Motor neuron (in vitro differentiated cells): ENCODE data around the gene ARHGAP10. TPM values are rescaled to one million over a fixed set of nuclear protein-coding genes. Genes with fewer than 3 reads are reported as not detected.
"Not testable (repeated sequence)": the region's sequence is repeated elsewhere in the genome, so short reads cannot be mapped to it uniquely, and the experiment has no call there.

Source experiments
- ATAC-seq, 8 experiments: fragments of 200-7000 bp; cut with Tn5 transposase; replicated peaks in 6 of 8; 2 replicates each; pipeline ENCODE4 v1.8.0; 2021; ENCODE audit warnings: mild to moderate bottlenecking in 8 of 8, moderate library complexity in 8 of 8
- H3K27ac ChIP-seq, 2 donors: fragments of 250-450 bp; sonication (Bioruptor Pico); 2 replicates each; pipeline ENCODE4 v1.9.0; 2021; ENCODE audit warnings: antibody characterized with exemption in 2 of 2, mild to moderate bottlenecking in 2 of 2, moderate library complexity in 1 of 2
- H3K4me1 ChIP-seq, 2 donors: fragments of 250-450 bp; sonication (Bioruptor Pico); replicated peaks in 1 of 2; 2 replicates each; pipeline ENCODE4 v1.6.1; 2021; ENCODE audit warnings: antibody characterized with exemption in 2 of 2, mild to moderate bottlenecking in 2 of 2, moderate library complexity in 1 of 2
- H3K4me3 ChIP-seq, 5 donors: fragments of 250-450 bp; sonication (Bioruptor Pico); 2 replicates each; pipeline ENCODE4 v1.9.0; 2021; ENCODE audit warnings: antibody characterized with exemption in 5 of 5, mild to moderate bottlenecking in 5 of 5, moderate library complexity in 4 of 5
- WGBS, 10 experiments: fragments of 450-650 bp; shearing (Covaris generic); methylation state at CpG; one replicate each; pipeline ENCODE4 v1.0.0; 2022; 5-methylcytosine and 5-hydroxymethylcytosine counted together
- in situ Hi-C, 9 experiments: fragments of 400-800 bp; cut with MboI; loops; one replicate each; pipeline ENCODE4 v1.15.0; 2021; ENCODE audit warnings: low sequenced_read_pairs in 9 of 9, low pct_unique_long_range_greater_than_20kb in 2 of 9; ENCODE audit not compliant: unreplicated experiment in 9 of 9
- total RNA-seq, 8 experiments: library from RNA; unstranded; fragments of 300-600 nt; gene quantifications; 2 replicates each; pipeline versions ENCODE4 v1.2.3 to v1.2.4, GENCODE V29; 2022

ARHGAP10 gene
- total RNA-seq, 8 experiments from 2014 or later, result 1.6 to 16.1 (median 8.2) TPM

GRCh38 chr4:147975933-147976928 is 244.3 kb downstream of the ARHGAP10 start:
- Histone ChIP-seq H3K27ac (no peak overlapping the region), H3K4me3 (no peak overlapping the region), H3K4me1 (no peaks in the 10 kb centered on the region)
- in situ Hi-C loops, result no loop called here
- WGBS, 10 experiments, result 0 to 100% (median 71%) methylated on average over 1 to 2 of the region's 2 CpGs; no CpG with 5 or more reads in 1 of the 10 experiments
- ATAC-seq, result peak in 1 of 8 experiments; percentile 48

GRCh38 chr4:147980586-147980985 is 248.7 kb downstream of the ARHGAP10 start:
- in situ Hi-C loops, result no loop called here
- Histone ChIP-seq H3K27ac (no peak overlapping the region), H3K4me1 (no peaks in the 10 kb centered on the region), H3K4me3 (no peak overlapping the region)
- WGBS, 10 experiments, result 30 to 100% (median 81%) methylated on average over 1 to 3 of the region's 3 CpGs
- ATAC-seq, result no peak

GRCh38 chr4:147981305-147981704 is 249.4 kb downstream of the ARHGAP10 start:
- in situ Hi-C loops, result no loop called here
- H3K4me1 ChIP-seq, result no peaks in the 10 kb centered on the region
- H3K27ac ChIP-seq, result no peak overlapping the region
- H3K4me3 ChIP-seq, result no peak overlapping the region
- WGBS, 10 experiments, result 13 to 86% (median 43%) methylated on average over 1 of the region's 1 CpG; no CpG with 5 or more reads in 4 of the 10 experiments
- ATAC-seq, result peak in 1 of 8 experiments; percentile 45

- in situ Hi-C loops, result no loop called here
- peak in 6 of 8 experiments; percentile 10 to 69 (median 48) for ATAC-seq
- no peaks in the 10 kb centered on the region for H3K4me1 ChIP-seq
- no peak overlapping the region for H3K4me3 ChIP-seq
- WGBS, 10 experiments, result 0 to 100% (median 40%) methylated on average over 1 to 6 of the region's 15 CpGs; no CpG with 5 or more reads in 3 of the 10 experiments
- no peak overlapping the region for H3K27ac ChIP-seq
Observed at GRCh38 chr4:147984065-147984777, 252.3 kb downstream of the ARHGAP10 start.

- WGBS, 10 experiments, result 100% methylated on average over 1 of the region's 2 CpGs; no CpG with 5 or more reads in 6 of the 10 experiments
- in situ Hi-C loops, result no loop called here
- no peak for ATAC-seq
Observed at GRCh38 chr4:147984778-147985138, 252.9 kb downstream of the ARHGAP10 start.

GRCh38 chr4:147985376-147985775 is 253.5 kb downstream of the ARHGAP10 start:
- no peak overlapping the region for H3K4me3 ChIP-seq
- in situ Hi-C loops, result no loop called here
- H3K27ac ChIP-seq, result no peak overlapping the region
- 25 to 100% (median 90%) methylated on average over 1 to 3 of the region's 3 CpGs; no CpG with 5 or more reads in 6 of the 10 experiments for WGBS, 10 experiments
- ATAC-seq, result no peak
- H3K4me1 ChIP-seq, result no peaks in the 10 kb centered on the region

More at GRCh38 chr4:147984778-147985138, 252.9 kb downstream of the ARHGAP10 start:
- H3K4me3 ChIP-seq, result no peak overlapping the region
- no peak overlapping the region for H3K27ac ChIP-seq
- no peaks in the 10 kb centered on the region for H3K4me1 ChIP-seq

- in situ Hi-C loops, result no loop called here
- Histone ChIP-seq H3K27ac (no peak overlapping the region), H3K4me3 (no peak overlapping the region), H3K4me1 (no peaks in the 10 kb centered on the region)
- WGBS, 10 experiments, result 0 to 100% (median 80%) methylated on average over 1 to 4 of the region's 4 CpGs
- no peak for ATAC-seq
Observed at GRCh38 chr4:147987252-147987651, 255.4 kb downstream of the ARHGAP10 start.

GRCh38 chr4:147991543-147992283 is 259.8 kb downstream of the ARHGAP10 start:
- H3K4me1 ChIP-seq, result no peaks in the 10 kb centered on the region
- ATAC-seq, result no peak
- no peak overlapping the region for H3K27ac ChIP-seq
- WGBS, 10 experiments, result 55 to 97% (median 77%) methylated on average over 2 to 10 of the region's 11 CpGs; no CpG with 5 or more reads in 1 of the 10 experiments
- H3K4me3 ChIP-seq, result no peak overlapping the region
- in situ Hi-C loops, result no loop called here

- Histone ChIP-seq H3K27ac (no peak overlapping the region), H3K4me3 (no peak overlapping the region), H3K4me1 (no peaks in the 10 kb centered on the region)
- in situ Hi-C loops, result no loop called here
- peak in 1 of 8 experiments; percentile 36 for ATAC-seq
- WGBS, 10 experiments, result 50 to 100% (median 87%) methylated on average over 1 to 3 of the region's 3 CpGs
Observed at GRCh38 chr4:147994076-147994475, 262.2 kb downstream of the ARHGAP10 start.

- no peaks in the 10 kb centered on the region for H3K4me1 ChIP-seq
- H3K4me3 ChIP-seq, result no peak overlapping the region
- no peak for ATAC-seq
- no peak overlapping the region for H3K27ac ChIP-seq
- WGBS, 10 experiments, result 86 to 100% (median 94%) methylated on average over 1 to 10 of the region's 10 CpGs
- in situ Hi-C loops, result no loop called here
Observed at GRCh38 chr4:147994491-147995385, 262.9 kb downstream of the ARHGAP10 start.

- H3K27ac ChIP-seq, result no peak overlapping the region
- in situ Hi-C loops, result no loop called here
- WGBS, 10 experiments, result 67 to 100% (median 89%) methylated on average over 1 to 3 of the region's 3 CpGs; no CpG with 5 or more reads in 1 of the 10 experiments
- no peak overlapping the region for H3K4me3 ChIP-seq
- H3K4me1 ChIP-seq, result no peaks in the 10 kb centered on the region
- ATAC-seq, result no peak
Observed at GRCh38 chr4:147996859-147997258, 265.0 kb downstream of the ARHGAP10 start.

GRCh38 chr4:148000038-148000437 is 268.1 kb downstream of the ARHGAP10 start:
- not testable (repeated sequence) for H3K27ac ChIP-seq

More at GRCh38 chr4:148000038-148000437, 268.1 kb downstream of the ARHGAP10 start:
- 86 to 100% (median 88%) methylated on average over 1 of the region's 1 CpG; no CpG with 5 or more reads in 7 of the 10 experiments for whole genome bisulfite sequencing, 10 experiments
- H3K4me3 ChIP-seq, in situ Hi-C loops, H3K4me1 ChIP-seq, ATAC-seq: not testable (repeated sequence)
